ENCODE measurements around the gene SUGCT.

Gene SUGCT

GRCh38 chr7:40777730-40778312, 643.0 kb downstream of the SUGCT start:
- no peak overlapping the region for H3K4me3 ChIP-seq (ENCODE audit: low read depth, low read length)
- no peak overlapping the region for H3K4me2 ChIP-seq (ENCODE audit: low read length)
- H3K27me3 ChIP-seq (ENCODE audit: control insufficient read depth, insufficient read depth, low read length) = no peaks in the 10 kb centered on the region
- H3K79me2 ChIP-seq = no peaks in the 10 kb centered on the region
- H3K9me3 ChIP-seq (ENCODE audit: control insufficient read depth, low read length) = no peaks in the 10 kb centered on the region
- TF ChIP-seq CTCF (IDR thresholded peaks at IDR 0.05) = no peak
- no peak overlapping the region for H2AFZ ChIP-seq
- no peaks in the 10 kb centered on the region for H3K4me1 ChIP-seq
- H3K36me3 ChIP-seq (ENCODE audit: control insufficient read depth, insufficient read depth, low read length) = no peaks in the 10 kb centered on the region
- H3K9ac ChIP-seq = no peak overlapping the region
- no peak overlapping the region for H3K27ac ChIP-seq

- H3K27ac ChIP-seq = no peak overlapping the region
- no peaks in the 10 kb centered on the region for H3K9me3 ChIP-seq (ENCODE audit: control insufficient read depth, low read length)
- no peak overlapping the region for H3K9ac ChIP-seq
- H3K4me3 ChIP-seq (ENCODE audit: low read depth, low read length) = no peak overlapping the region
- no peaks in the 10 kb centered on the region for H3K27me3 ChIP-seq (ENCODE audit: control insufficient read depth, insufficient read depth, low read length)
- no peaks in the 10 kb centered on the region for H3K79me2 ChIP-seq
- H3K4me1 ChIP-seq = no peaks in the 10 kb centered on the region
- no peak for TF ChIP-seq CTCF (IDR thresholded peaks at IDR 0.05)
- H2AFZ ChIP-seq = no peak overlapping the region
- H3K36me3 ChIP-seq (ENCODE audit: control insufficient read depth, insufficient read depth, low read length) = no peaks in the 10 kb centered on the region
- H3K4me2 ChIP-seq (ENCODE audit: low read length) = no peak overlapping the region
Observed at GRCh38 chr7:40780460-40780859, 645.7 kb downstream of the SUGCT start.

- H3K79me2 ChIP-seq = no peaks in the 10 kb centered on the region
- H3K9ac ChIP-seq = no peak overlapping the region
- no peak overlapping the region for H3K27ac ChIP-seq
- no peaks in the 10 kb centered on the region for H3K36me3 ChIP-seq (ENCODE audit: control insufficient read depth, insufficient read depth, low read length)
- no peak overlapping the region for H3K4me2 ChIP-seq (ENCODE audit: low read length)
- no peaks in the 10 kb centered on the region for H3K27me3 ChIP-seq (ENCODE audit: control insufficient read depth, insufficient read depth, low read length)
- H3K9me3 ChIP-seq (ENCODE audit: control insufficient read depth, low read length) = no peaks in the 10 kb centered on the region
- no peak overlapping the region for H2AFZ ChIP-seq
- H3K4me3 ChIP-seq (ENCODE audit: low read depth, low read length) = no peak overlapping the region
- TF ChIP-seq CTCF (IDR thresholded peaks at IDR 0.05) = no peak
- no peaks in the 10 kb centered on the region for H3K4me1 ChIP-seq
Observed at GRCh38 chr7:40782836-40783235, 648.0 kb downstream of the SUGCT start.

GRCh38 chr7:40784176-40784575, 649.4 kb downstream of the SUGCT start:
- H3K4me2 ChIP-seq (ENCODE audit: low read length) = no peak overlapping the region
- H3K36me3 ChIP-seq (ENCODE audit: control insufficient read depth, insufficient read depth, low read length) = no peaks in the 10 kb centered on the region
- H3K4me3 ChIP-seq (ENCODE audit: low read depth, low read length) = no peak overlapping the region
- H3K9ac ChIP-seq = no peak overlapping the region
- TF ChIP-seq CTCF (IDR thresholded peaks at IDR 0.05) = no peak
- H3K9me3 ChIP-seq (ENCODE audit: control insufficient read depth, low read length) = no peaks in the 10 kb centered on the region
- H3K27me3 ChIP-seq (ENCODE audit: control insufficient read depth, insufficient read depth, low read length) = no peaks in the 10 kb centered on the region
- H3K4me1 ChIP-seq = no peaks in the 10 kb centered on the region
- no peaks in the 10 kb centered on the region for H3K79me2 ChIP-seq
- H3K27ac ChIP-seq = no peak overlapping the region
- no peak overlapping the region for H2AFZ ChIP-seq

- no peak overlapping the region for H3K4me2 ChIP-seq (ENCODE audit: low read length)
- H3K4me1 ChIP-seq = no peaks in the 10 kb centered on the region
- no peak overlapping the region for H3K4me3 ChIP-seq (ENCODE audit: low read depth, low read length)
- TF ChIP-seq CTCF (IDR thresholded peaks at IDR 0.05) = no peak
- H3K27me3 ChIP-seq (ENCODE audit: control insufficient read depth, insufficient read depth, low read length) = no peaks in the 10 kb centered on the region
- no peak overlapping the region for H2AFZ ChIP-seq
- no peaks in the 10 kb centered on the region for H3K36me3 ChIP-seq (ENCODE audit: control insufficient read depth, insufficient read depth, low read length)
- no peak overlapping the region for H3K9ac ChIP-seq
- no peaks in the 10 kb centered on the region for H3K79me2 ChIP-seq
- H3K27ac ChIP-seq = no peak overlapping the region
- no peaks in the 10 kb centered on the region for H3K9me3 ChIP-seq (ENCODE audit: control insufficient read depth, low read length)
Observed at GRCh38 chr7:40786909-40787308, 652.1 kb downstream of the SUGCT start.

All from parathyroid adenoma (tissue), 2 donors.